ENCODE data around the gene VSTM4. TPM values are rescaled to one million over a fixed set of nuclear protein-coding genes. Genes with fewer than 3 reads are reported as not detected.
A peak's percentile ranks its signal among the peaks of the same experiment; 100 is the strongest.

Gene VSTM4
- total and polyA plus RNA-seq, 9 of the 15 experiments (the other 6 are each of a cell fraction or from before 2014, with no cell fraction given), result 1.0 to 7.9 (median 3.0) TPM

GRCh38 chr10:49023752-49024151, 91.6 kb downstream of the VSTM4 start:
- in situ Hi-C loops (cut with MboI), result no loop called here
- H3K4me1 ChIP-seq (replicated peaks in 1 of 2; ENCODE audit: control insufficient read depth in 2 of 2, insufficient read depth in 2 of 2, low read length in 2 of 2), result no peaks in the 10 kb centered on the region; a peak in 1 of 5 replicates
- intact Hi-C loops (cut with micrococcal nuclease), result no loop called here
- no peaks in the 10 kb centered on the region for H3K79me2 ChIP-seq (ENCODE audit: control insufficient read depth, insufficient read depth, low read length)
- 37% methylated on average over 5 of the region's 5 CpGs for WGBS (ENCODE audit: insufficient coverage, low coverage, missing lambda C conversion rate)
- TF ChIP-seq MXI1 (IDR thresholded peaks at IDR 0.05; ENCODE audit: low read depth, low read length) (no peak), SREBF2 (CRISPR knock-in tag; IDR thresholded peaks at IDR 0.05) (no peak), FOXK1 (CRISPR knock-in tag; IDR thresholded peaks at IDR 0.05; ENCODE audit: borderline replicate concordance) (no peak), E2F1 (CRISPR knock-in tag; IDR thresholded peaks at IDR 0.05) (no peak), USF1 (CRISPR knock-in tag; IDR thresholded peaks at IDR 0.05) (no peak), CBFA2T3 (IDR thresholded peaks at IDR 0.05) (no peak), WHSC1 (IDR thresholded peaks at IDR 0.05; ENCODE audit: low read length) (no peak), MCM5 (IDR thresholded peaks at IDR 0.05; ENCODE audit: low read depth) (no peak), FOXO4 (CRISPR knock-in tag; IDR thresholded peaks at IDR 0.05) (no peak)
- H3K9me3 ChIP-seq (replicated peaks; ENCODE audit: control insufficient read depth, insufficient read depth, low read depth, low read length), result no peaks in the 10 kb centered on the region
- H3K36me3 ChIP-seq (ENCODE audit: control insufficient read depth, insufficient read depth, low read length), result no peaks in the 10 kb centered on the region
- BruUV-seq (replicated peaks), result no TSS peak
- H3K9ac ChIP-seq (ENCODE audit: insufficient read depth in 1 of 2, low read depth in 2 of 2, low read length in 2 of 2), result no peak overlapping the region
- ChIA-PET POLR2A (interaction anchor here (0.6 to 1.7 kb wide), 4 partner anchors 14 to 452 kb away, joined by 3 to 6 read pairs (median 4); no protein-coding TSS in a partner anchor), CTCF (ENCODE audit: low intra/inter-chr PET ratio) (no interaction called here)
- no peaks in the 10 kb centered on the region for H4K20me1 ChIP-seq (replicated peaks; ENCODE audit: control insufficient read depth, insufficient read depth, low read length)
- no peaks in the 10 kb centered on the region for H3K9me1 ChIP-seq (ENCODE audit: control insufficient read depth, insufficient read depth, low read length)
- ATAC-seq (peak; percentile 27; the same call in 2 of the 3 replicates), FAIRE-seq (no peak), DNase-seq (ENCODE audit: extremely low read depth in 1 of 4, low spot score in 3 of 4) (no peak)
- H3K4me2 ChIP-seq (ENCODE audit: insufficient read depth, low read length), result no peak overlapping the region
- no peak overlapping the region for H2AFZ ChIP-seq (ENCODE audit: low read depth, low read length)
- H3K27me3 ChIP-seq (ENCODE audit: control insufficient read depth in 2 of 2, insufficient read depth in 2 of 2, low read length in 2 of 2), result no peaks in the 10 kb centered on the region
- H3K27ac ChIP-seq (ENCODE audit: extremely low read depth, low read depth, low read length), result no peak overlapping the region
- H3K4me3 ChIP-seq, result no peak overlapping the region
